AG04450 (cell line): ENCODE measurements around the gene KCNIP1. TPM values are rescaled to one million over a fixed set of nuclear protein-coding genes. Genes with fewer than 3 reads are reported as not detected.

ENCODE experiments used
- CTCF ChIA-PET: fragments of 300-600, 350-600 bp; formaldehyde crosslinking; extraction: SDS; loops from one replicate; lab custom pipeline; 2022; ENCODE audit warnings: antibody characterized with exemption, inconsistent platforms; lab: Charles Lee
- POLR2A ChIA-PET: fragments of 350-600 bp; formaldehyde crosslinking; extraction: SDS; loops from one replicate; lab custom pipeline; 2021; ENCODE audit warnings: antibody characterized with exemption, inconsistent platforms; lab: Yijun Ruan, JAX
- DNase-seq: peaks from one replicate; pipeline ENCODE4 v3.0.0-alpha.2; 2011; ENCODE audit warnings: low read depth, low spot score
- H3K27ac ChIP-seq: one replicate; pipeline ENCODE4 v1.5.1; 2012; ENCODE audit warnings: low read depth, low read length, control low read depth
- H3K27me3 ChIP-seq: one replicate; pipeline ENCODE4 v1.6.0; 2012; ENCODE audit warnings: low read length; ENCODE audit not compliant: control insufficient read depth, insufficient read depth
- H3K4me3 ChIP-seq: 2 replicates; pipeline ENCODE4 v1.5.1; 2011; ENCODE audit warnings: mild to moderate bottlenecking, low read depth, low read length, control low read depth
- H3K9me3 ChIP-seq: 2 replicates; pipeline ENCODE4 v1.5.1; 2012; ENCODE audit warnings: low read length; ENCODE audit not compliant: control insufficient read depth, insufficient read depth
- polyA plus RNA-seq: library from polyadenylated mRNA; depleted of rRNA; stranded (reverse); fragments of >200 nt; gene quantifications from 2 replicates; pipeline ENCODE4 v1.2.3, GENCODE V29; 2011
- TF ChIP-seq, protein P1 (sequence below): IDR thresholded peaks from 2 replicates; pipeline ENCODE4 v1.5.1; 2011; ENCODE audit warnings: low read depth, low read length, control low read depth, inconsistent platforms

The KCNIP1 gene
- polyA plus RNA-seq, 1 experiment: not detected

DNA sequence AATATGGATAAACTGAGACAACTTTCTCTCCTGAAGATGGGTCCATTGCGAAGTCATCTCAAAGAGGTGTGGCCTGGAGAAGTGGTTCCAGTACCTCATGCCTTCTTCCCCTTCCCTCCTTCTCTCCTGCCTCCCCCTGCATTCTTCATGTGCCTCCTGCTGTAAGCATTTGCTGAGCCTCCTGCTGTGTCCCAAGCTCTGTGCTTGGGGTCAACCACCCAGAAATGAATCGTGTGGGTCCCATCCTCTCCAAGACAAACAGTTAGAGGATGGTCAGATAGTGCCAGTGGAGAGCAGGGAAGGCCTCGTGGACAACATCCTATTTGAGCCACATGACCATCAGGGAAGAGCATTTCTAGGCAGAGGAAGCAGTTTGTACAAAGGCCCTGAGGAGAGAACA lies 53.5 kb downstream of the KCNIP1 start:
- Histone ChIP-seq H3K27ac (no peak overlapping the region), H3K27me3 (peaks cover 8% of the 10 kb centered on the region), H3K4me3 (no peak overlapping the region), H3K9me3 (no peaks in the 10 kb centered on the region)
- POLR2A ChIA-PET: no interaction called here
- DNase-seq: no peak
- CTCF ChIA-PET: interaction anchor here (0.7 kb wide), 1 partner anchor 12 kb away, joined by 3 read pairs; no protein-coding TSS in a partner anchor
- TF ChIP-seq, protein P1, sequence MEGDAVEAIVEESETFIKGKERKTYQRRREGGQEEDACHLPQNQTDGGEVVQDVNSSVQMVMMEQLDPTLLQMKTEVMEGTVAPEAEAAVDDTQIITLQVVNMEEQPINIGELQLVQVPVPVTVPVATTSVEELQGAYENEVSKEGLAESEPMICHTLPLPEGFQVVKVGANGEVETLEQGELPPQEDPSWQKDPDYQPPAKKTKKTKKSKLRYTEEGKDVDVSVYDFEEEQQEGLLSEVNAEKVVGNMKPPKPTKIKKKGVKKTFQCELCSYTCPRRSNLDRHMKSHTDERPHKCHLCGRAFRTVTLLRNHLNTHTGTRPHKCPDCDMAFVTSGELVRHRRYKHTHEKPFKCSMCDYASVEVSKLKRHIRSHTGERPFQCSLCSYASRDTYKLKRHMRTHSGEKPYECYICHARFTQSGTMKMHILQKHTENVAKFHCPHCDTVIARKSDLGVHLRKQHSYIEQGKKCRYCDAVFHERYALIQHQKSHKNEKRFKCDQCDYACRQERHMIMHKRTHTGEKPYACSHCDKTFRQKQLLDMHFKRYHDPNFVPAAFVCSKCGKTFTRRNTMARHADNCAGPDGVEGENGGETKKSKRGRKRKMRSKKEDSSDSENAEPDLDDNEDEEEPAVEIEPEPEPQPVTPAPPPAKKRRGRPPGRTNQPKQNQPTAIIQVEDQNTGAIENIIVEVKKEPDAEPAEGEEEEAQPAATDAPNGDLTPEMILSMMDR: no peak

DNA sequence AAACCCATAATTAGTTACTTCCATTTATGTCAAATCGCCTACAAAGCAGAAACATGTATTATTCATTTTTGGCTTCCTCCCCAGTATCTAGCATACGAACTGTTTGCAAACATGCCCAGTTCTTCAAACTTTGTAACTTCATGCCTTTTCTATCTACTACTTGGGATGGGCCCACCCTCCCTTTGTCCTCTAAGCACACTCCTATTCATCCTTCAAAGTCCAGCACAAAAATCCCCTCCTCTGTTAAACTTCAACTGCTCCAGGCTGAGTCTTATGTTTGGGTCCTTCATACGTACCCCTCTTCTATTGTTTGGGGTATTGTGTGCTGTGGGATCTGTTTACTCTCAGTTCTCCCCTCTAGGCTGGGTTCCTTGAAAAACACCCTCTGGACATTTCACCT lies 55.5 kb downstream of the KCNIP1 start:
- Histone ChIP-seq H3K27ac (no peak overlapping the region), H3K9me3 (no peaks in the 10 kb centered on the region), H3K27me3 (peaks cover 12% of the 10 kb centered on the region), H3K4me3 (no peak overlapping the region)
- POLR2A ChIA-PET: no interaction called here
- TF ChIP-seq, protein P1: no peak
- CTCF ChIA-PET: no interaction called here
- DNase-seq: no peak

GRCh38 chr5:170560938-170561337 lies 57.1 kb downstream of the KCNIP1 start:
- peaks cover 12% of the 10 kb centered on the region for H3K27me3 ChIP-seq
- H3K27ac ChIP-seq: no peak overlapping the region
- CTCF ChIA-PET: no interaction called here
- no peak for DNase-seq
- H3K9me3 ChIP-seq: no peaks in the 10 kb centered on the region
- POLR2A ChIA-PET: no interaction called here
- H3K4me3 ChIP-seq: no peak overlapping the region
- TF ChIP-seq, protein P1: no peak

DNA sequence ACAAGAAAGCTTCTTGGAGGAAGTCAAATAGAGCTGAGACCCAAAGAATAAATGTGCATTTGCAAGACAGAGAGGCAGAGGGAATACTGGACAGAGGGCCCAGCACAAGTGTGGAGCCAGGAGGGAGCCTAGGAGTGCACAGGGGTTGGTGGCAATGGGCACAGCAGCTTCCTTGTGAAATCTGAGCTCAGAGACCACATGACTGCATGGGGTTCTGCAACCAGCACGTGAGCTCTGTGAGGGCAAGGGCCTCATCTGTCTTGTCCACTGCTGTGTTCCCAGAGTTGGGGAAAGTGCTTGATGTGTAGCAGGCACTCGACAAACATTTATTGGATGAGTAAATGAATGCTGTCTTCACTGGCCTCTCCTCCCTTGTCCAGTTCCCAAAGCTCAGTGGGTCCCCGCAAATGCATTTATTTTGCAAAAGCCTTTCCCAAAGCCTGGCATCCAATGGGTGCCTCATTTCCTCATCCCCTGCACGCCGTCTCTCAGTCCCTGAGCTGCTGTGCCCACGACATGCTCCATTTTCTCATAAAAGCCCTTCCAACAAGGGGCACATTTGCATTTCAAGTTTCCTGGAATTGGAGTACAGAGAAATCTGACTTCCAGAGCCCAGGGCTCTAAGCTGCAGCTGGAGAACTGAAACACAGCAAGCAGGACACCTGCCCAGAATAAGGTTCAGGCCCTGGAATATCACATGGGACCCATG lies 58.5 kb downstream of the KCNIP1 start:
- TF ChIP-seq, protein P1: no peak
- ChIA-PET POLR2A (no interaction called here), CTCF (no interaction called here)
- Histone ChIP-seq H3K4me3 (no peak overlapping the region), H3K27me3 (peaks cover 8% of the 10 kb centered on the region), H3K27ac (no peak overlapping the region), H3K9me3 (no peaks in the 10 kb centered on the region)
- no peak for DNase-seq

GRCh38 chr5:170562875-170563228 lies 59.0 kb downstream of the KCNIP1 start:
- H3K27ac ChIP-seq: no peak overlapping the region
- H3K27me3 ChIP-seq: peaks cover 8% of the 10 kb centered on the region
- no peak overlapping the region for H3K4me3 ChIP-seq
- TF ChIP-seq, protein P1: no peak
- POLR2A ChIA-PET: no interaction called here
- CTCF ChIA-PET: no interaction called here
- no peak for DNase-seq
- no peaks in the 10 kb centered on the region for H3K9me3 ChIP-seq
